SKM-1 treated with dmso at 0.1 percent for 144 hours (cell line): ENCODE data around the gene NOCT.
"Not testable (repeated sequence)": the region's sequence is repeated elsewhere in the genome, so short reads cannot be mapped to it uniquely, and the experiment has no call there.

Source experiments
- DNase-seq: peaks from one replicate; lab custom pipeline; 2025; ENCODE audit not compliant: unreplicated experiment; lab: John Stamatoyannopoulos, UW

NOCT gene

DNA sequence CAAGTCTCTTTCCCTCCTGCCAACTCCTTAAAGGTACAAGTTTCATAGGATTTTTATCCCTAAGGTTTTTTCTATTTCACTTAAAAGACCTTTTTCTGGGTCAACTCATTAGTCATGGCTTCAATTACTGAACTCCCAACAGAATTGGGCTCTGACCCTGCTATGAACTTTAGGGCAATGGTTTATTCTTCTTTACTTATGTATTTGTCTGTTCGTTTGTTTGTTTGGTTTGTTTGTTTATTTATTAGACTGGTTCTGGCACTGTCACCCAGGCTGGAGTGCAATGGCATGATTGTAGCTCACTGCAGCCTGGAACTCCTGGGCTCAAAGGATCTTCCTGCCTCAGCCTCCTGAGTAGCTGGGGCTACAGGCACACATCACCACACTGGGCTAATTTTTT, 5.9 kb upstream of the NOCT start:
- no peak for DNase-seq

DNA sequence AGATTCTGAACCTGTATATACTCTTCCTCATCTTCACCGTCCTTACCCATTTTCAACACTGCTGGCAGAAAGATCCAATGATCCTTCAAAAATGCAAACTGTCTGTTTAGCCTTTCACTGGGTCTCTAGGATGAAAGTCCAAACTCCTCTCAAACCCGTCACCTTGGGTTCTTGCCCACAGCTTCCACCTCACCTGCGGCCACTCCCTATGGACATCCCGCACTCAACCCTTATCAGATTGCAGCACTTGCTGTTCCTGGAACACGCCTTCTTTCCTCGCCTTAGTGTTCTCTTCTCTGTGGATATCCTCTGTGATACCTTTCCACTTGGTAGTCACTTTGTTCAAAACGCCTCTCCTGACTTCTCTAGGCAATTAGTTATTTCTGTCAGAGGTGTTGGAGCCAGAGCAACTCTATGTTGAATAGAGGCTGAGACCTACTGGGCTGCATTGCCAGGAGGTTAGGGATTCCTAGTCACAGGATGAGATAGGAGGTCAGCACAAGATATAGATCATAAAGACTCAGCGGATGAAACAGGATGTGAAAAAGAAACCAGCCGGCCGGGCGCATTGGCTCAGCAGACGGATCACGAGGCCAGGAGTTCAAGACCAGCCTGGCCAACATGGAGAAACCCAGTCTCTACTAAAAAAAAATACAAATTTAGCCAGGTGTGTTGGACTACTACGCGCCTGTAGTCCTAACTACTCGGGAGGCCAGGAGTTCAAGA, 4.2 kb upstream of the NOCT start:
- no peak for DNase-seq

DNA sequence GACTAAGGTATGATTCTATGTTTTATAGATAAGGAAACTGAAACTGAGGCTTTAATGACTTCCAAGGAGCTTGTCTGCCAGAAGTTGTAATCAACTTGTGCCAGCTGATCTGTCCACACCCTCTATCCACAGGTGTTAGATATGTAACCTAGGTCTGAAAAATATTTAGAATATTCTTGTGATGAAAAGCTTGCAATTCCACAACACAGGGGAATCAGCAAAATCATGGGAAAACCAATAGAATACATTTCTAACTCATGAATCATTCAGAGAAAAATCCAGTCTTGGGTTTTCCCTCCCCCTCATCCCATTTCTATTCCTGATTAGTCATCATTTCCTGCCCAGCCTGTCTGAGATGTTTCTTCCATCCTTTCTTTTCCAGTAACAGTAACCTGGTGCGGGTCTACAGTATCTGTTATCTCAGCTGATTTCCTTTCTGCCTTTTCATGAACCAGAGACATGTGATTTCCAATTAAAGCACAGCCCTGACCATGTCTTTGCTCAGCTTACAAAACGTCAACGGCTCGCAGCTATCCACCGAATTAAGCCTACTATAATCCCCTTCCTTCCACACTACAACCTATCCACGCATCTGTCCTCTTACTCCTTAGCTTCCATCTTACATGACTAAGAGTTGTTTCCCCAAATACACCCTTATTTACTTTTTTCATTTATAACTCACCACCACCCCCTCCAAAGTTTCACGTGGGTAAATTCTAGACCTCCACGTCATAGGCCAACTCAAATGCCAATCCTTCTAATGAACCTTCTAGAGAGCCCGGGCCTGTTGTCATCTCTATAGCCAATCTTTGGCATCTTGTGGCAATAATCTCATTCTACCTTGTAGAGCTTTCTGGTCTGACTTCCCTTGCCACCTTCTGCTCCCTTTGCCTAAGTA, 961 bp upstream of the NOCT start:
- DNase-seq: peak; percentile 51

GRCh38 chr4:139015948-139016471, 429 bp downstream of the NOCT start:
- DNase-seq: peak; percentile 39

GRCh38 chr4:139017861-139018260, 2.3 kb downstream of the NOCT start:
- no peak for DNase-seq

DNA sequence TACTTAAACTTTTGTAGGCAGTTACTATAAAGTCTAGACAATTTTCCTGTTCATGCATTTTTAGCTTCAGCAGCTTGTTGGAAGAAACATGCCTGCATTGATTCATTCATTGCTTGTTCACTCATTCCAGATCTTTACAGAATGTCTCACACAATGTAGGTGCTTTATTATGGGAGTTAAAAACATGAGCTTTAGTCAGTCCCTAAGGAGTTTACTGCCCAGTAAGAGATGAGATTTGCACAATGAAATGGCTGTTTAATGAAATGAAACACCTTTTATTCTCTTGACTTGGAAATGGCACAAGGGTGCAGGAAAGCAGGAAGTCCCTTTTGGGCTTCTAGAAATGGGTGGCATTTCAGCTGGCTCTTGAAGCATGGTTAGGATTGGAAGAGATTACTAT, 2.9 kb downstream of the NOCT start:
- no peak for DNase-seq

DNA sequence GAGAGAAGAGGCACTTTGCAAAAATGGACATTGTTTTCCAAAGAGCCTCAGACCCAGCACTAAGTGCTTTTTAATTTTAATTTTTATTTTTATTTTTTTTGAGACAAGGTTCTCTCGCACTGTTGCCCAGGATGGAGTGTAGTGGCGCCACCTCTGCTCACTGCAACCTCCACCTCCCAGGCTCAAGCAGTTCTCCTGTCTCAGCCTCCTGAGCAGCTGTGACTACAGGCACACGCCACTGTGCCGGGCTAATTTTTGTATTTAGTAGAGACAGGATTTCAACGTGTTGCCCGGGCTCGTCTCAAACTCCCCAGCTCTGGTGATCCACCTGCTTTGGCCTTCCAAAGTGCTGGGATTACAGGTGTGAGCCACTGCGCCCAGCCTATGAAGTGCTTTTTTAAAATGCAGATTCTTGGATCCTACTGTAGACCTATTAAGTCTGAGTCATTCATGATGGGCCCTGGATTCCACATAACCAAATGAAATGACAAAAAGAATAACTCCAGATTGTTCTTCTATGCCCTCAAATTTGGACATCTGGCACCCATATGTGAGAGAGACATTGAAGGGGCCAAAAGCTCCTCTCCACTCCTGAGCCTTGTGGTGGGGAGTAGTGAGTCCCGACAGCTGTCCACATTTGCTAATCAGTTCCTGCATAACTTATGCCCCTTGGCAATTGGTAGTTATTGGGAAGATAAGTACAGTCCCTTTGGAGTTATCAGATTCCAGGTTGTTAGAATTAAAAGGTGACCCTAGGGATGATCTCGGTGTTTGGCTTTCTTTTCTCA, 3.6 kb downstream of the NOCT start:
- DNase-seq: no peak

DNA sequence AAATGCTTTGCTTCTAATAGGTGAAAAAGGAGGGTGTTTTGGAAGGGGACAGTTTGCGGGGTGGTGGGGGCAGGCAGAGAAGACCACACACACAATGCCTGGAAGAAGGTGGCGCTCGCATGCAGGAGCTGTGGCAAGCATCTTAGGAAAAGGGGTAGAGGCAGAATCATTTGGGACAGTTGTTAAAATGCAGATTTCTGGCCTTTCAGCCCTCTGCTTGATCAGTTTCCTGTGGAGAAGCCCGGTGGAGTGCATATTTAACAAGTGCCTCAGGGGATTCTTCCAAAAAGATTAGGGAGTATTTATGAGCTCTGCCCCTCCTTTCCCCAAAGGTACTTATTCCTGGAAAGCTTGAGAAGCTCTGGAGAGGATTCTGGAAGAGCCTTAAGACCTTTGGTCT, 4.8 kb downstream of the NOCT start:
- DNase-seq: no peak

DNA sequence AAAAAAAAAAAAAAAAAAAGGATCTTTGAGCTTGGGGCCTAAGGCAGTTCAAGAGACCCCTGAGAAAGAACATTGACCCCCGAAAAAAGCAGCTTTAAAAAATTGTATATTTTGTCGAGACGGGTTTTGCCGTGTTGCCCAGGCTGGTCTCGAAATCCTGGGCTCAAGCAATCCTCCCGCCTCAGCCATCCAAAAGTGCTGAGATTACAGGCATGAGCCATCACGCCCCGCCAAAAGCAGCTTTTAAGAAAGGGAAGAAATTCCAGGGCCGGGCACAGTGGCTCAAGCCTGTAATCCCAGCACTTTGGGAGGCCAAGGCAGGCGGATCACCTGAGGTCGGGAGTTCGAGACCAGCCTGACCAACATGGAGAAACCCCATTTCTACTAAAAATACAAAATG, 5.5 kb downstream of the NOCT start:
- not testable (repeated sequence) for DNase-seq

DNA sequence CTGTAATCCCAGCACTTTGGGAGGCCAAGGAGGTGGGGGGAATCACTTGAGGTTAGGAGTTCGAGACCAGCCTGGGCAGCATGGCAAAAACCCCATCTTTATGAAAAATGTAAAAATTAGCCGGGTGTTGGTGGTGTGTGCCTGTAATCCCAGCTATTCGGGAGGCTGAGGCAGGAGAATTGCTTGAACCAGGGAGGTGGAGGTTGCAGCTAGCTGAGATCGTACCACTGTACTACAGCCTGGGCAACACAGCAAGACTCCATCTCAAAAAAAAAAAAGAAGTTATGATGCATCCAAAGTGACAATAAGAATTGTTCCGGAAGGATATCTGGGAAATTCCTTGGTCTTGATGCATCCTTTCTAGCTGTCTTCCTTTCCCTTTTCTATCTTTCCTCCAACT, 7.3 kb downstream of the NOCT start:
- no peak for DNase-seq

DNA sequence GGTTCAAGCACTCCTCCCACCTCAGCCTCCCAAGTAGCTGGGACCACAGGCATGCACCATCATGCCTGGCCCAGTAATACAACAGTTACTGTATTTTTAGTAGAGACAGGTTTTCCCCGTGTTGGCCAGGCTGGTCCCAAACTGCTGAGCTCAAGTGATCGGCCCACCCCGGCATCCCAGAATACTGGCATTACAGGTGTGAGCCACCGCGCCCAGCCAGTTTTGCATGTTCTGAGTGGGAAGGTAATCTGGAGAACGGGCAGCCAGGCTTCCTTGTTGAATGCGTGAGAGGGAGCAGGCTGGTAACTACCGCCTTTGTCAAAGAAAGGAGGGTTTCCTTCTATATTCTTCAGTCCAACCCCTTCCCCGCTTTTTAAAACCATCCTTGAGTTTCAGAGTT, 9.1 kb downstream of the NOCT start:
- DNase-seq: no peak

GRCh38 chr4:139025841-139026240, 10.3 kb downstream of the NOCT start:
- no peak for DNase-seq

GRCh38 chr4:139027776-139028175, 12.2 kb downstream of the NOCT start:
- no peak for DNase-seq

- no peak for DNase-seq
Observed at GRCh38 chr4:139028191-139028661, 12.6 kb downstream of the NOCT start.

DNA sequence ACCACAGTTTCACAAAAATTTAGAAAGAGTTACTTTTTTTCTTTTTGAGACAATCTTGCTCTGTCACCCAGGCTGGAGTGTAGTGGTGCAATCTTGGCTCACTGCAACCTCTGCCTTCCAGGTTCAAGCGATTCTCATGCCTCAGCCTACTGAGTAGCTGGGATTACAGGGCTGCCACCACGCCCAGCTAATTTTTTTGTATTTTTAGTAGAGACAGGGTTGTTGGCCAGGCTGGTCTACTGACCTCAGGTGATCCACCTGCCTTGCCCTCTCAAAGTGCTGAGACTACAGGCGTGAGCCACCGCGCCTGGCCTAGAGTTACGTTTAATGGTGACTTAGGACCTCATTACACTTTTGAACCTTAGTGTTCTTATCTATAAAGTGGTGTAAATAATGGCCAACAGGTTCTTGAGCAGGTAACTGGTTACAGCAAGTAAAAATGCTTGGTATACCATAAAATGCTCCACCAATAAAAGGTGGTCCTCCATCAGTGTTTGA, 14.3 kb downstream of the NOCT start:
- not testable (repeated sequence) for DNase-seq

GRCh38 chr4:139030614-139031235, 15.1 kb downstream of the NOCT start:
- peak; percentile 48 for DNase-seq

- DNase-seq: no peak
Observed at GRCh38 chr4:139035650-139036049, 20.1 kb downstream of the NOCT start.

- DNase-seq: no peak
Observed at GRCh38 chr4:139036885-139037284, 21.3 kb downstream of the NOCT start.

- DNase-seq: no peak
Observed at GRCh38 chr4:139038874-139039443, 23.4 kb downstream of the NOCT start.

GRCh38 chr4:139042981-139043460, 27.4 kb downstream of the NOCT start:
- DNase-seq: no peak
